GM21529 (cell line): ENCODE data around the gene PGF.

Source experiments
- ATAC-seq: cut with Tn5 transposase; IDR thresholded peaks from one replicate; pipeline ENCODE4 v1.9.1; 2021; ENCODE audit not compliant: unreplicated experiment

PGF gene

GRCh38 chr14:74904635-74905503, 50.5 kb downstream of the PGF start:
- ATAC-seq: no peak

- ATAC-seq: no peak
Measured at GRCh38 chr14:74902941-74903705, 52.3 kb downstream of the PGF start.

DNA sequence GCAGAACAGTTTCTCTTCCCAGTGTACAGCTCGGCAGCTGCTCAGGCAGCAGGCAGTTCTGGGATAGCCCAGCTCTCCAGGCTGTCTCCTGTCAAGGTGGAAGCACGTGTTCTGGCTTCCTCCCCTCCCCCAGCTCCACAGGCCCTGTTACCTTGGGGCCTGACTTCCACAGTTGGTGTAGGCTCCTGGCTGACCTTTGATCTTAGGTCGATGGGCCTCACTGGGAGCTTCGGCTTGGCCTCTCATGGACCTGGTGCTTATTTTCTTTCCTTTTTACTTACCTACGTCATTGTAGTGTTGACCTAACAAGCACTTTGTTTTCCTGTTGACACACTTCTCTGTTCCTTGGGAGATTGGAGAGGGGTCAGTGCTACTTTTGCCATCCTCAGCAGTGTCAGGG, 56.7 kb downstream of the PGF start:
- no peak for ATAC-seq

- no peak for ATAC-seq
Measured at GRCh38 chr14:74898083-74898482, 57.3 kb downstream of the PGF start.

DNA sequence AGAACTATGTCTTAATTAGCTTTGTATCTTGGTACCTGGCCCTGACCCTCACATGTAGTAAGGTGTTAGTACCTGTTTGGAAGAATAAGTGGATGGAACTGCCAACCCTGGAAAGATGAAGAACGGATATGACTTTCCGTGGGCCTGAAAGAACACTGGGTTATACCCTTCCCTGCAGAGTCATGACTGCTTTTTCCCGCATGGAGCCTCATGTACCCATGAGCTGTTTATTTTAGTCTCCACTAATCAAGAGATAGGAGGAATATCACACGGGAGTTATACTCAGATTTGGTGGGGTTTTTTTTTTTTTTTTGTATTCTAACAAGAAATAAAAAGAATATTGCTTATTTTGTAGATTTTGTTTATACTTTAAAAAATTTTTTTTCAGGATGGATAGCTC, 57.8 kb downstream of the PGF start:
- ATAC-seq: no peak

DNA sequence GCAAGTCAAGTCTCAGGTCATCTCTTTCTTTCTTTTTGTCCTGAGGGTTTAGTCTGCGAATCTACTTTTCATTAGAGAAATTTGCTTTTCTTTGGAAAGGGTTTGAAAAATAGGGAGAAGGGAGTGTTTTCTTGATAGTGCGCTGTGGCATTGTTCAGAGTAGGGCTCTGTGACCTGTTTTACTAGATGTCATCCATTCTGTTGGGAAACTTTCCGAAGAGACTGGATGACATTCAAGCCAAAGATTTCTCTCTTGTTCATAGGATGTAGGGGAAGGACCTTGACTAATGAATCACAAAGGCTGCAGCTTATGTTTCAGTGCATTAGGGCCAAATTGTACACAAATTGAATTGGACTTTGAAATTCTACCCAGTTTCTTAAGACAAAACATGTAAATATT, 59.0 kb downstream of the PGF start:
- ATAC-seq: no peak

- ATAC-seq: peak; percentile 64
Measured at GRCh38 chr14:74893614-74894091, 61.7 kb downstream of the PGF start.

DNA sequence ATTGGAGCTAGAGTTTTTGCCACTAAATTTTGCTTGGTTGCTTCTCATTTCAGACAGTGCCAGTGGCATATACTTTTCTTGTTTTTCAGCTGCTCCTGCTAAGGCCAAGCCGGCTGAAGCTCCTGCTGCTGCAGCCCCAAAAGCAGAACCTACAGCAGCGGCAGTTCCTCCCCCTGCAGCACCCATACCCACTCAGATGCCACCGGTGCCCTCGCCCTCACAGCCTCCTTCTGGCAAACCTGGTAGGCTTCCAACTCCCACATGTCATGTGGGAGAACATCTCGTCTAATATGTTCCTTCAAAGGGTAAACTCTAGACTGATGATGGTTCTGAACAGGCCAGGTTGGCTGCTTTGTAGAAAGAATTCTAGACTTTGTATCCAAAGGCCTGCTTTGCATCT, 62.7 kb downstream of the PGF start:
- ATAC-seq: peak; percentile 6

- ATAC-seq: no peak
Measured at GRCh38 chr14:74891870-74892269, 63.5 kb downstream of the PGF start.
